Measurements from ENCODE around the gene TMEM44.

The TMEM44 gene

GRCh38 chr3:194633349-194634004, at the start of gene TMEM44:
Gene TMEM44, minus strand, starts transcription at chr3:194633419. Its CDS starts 204 bp downstream, at chr3:194633215.
- DNase-seq (ENCODE audit: insufficient read length, low spot score) (peak; percentile 53), FAIRE-seq (no peak)
- TF ChIP-seq CTCF (IDR thresholded peaks at IDR 0.05; ENCODE audit: insufficient read depth, missing control alignments), result peak; percentile 47

GRCh38 chr3:194682694-194683310, 49.6 kb upstream of the TMEM44 start:
- peak; percentile 86 for TF ChIP-seq CTCF (IDR thresholded peaks at IDR 0.05; ENCODE audit: insufficient read depth, missing control alignments)
- FAIRE-seq, result peak; percentile 81
- peak; percentile 85 for DNase-seq (ENCODE audit: insufficient read length, low spot score)

GRCh38 chr3:194682189-194682693, 49.0 kb upstream of the TMEM44 start:
- no peak for FAIRE-seq
- DNase-seq (ENCODE audit: insufficient read length, low spot score), result no peak
- no peak for TF ChIP-seq CTCF (IDR thresholded peaks at IDR 0.05; ENCODE audit: insufficient read depth, missing control alignments)

GRCh38 chr3:194680888-194681615, 47.8 kb upstream of the TMEM44 start:
- no peak for TF ChIP-seq CTCF (IDR thresholded peaks at IDR 0.05; ENCODE audit: insufficient read depth, missing control alignments)
- no peak for DNase-seq (ENCODE audit: insufficient read length, low spot score)
- no peak for FAIRE-seq

- TF ChIP-seq CTCF (IDR thresholded peaks at IDR 0.05; ENCODE audit: insufficient read depth, missing control alignments), result no peak
These were observed 43.3 kb upstream of the TMEM44 start for GRCh38 chr3:194676471-194676870.

GRCh38 chr3:194675680-194676079, 42.5 kb upstream of the TMEM44 start:
- FAIRE-seq (no peak), DNase-seq (ENCODE audit: insufficient read length, low spot score) (no peak)
- no peak for TF ChIP-seq CTCF (IDR thresholded peaks at IDR 0.05; ENCODE audit: insufficient read depth, missing control alignments)

More at GRCh38 chr3:194676471-194676870, 43.3 kb upstream of the TMEM44 start:
- FAIRE-seq, result no peak
- no peak for DNase-seq (ENCODE audit: insufficient read length, low spot score)

Measured in D721Med (cell line).